HuH-7 (cell line): ENCODE measurements around the gene CLDN2.
"Not testable (repeated sequence)": the region's sequence is repeated elsewhere in the genome, so short reads cannot be mapped to it uniquely, and the experiment has no call there.

Source experiments
- DNase-seq: peaks from one replicate; pipeline ENCODE4 v3.0.0; 2011; ENCODE audit warnings: low spot score

CLDN2 gene, protein sequence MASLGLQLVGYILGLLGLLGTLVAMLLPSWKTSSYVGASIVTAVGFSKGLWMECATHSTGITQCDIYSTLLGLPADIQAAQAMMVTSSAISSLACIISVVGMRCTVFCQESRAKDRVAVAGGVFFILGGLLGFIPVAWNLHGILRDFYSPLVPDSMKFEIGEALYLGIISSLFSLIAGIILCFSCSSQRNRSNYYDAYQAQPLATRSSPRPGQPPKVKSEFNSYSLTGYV

GRCh38 chrX:106919932-106920452, at the start of gene CLDN2:
TSS of gene CLDN2 (plus strand) at chrX:106920402. CDS start at chrX:106928229, 7,827 bp downstream.
- DNase-seq: no peak

- DNase-seq: not testable (repeated sequence)
These were observed 47.4 kb upstream of the CLDN2 start for GRCh38 chrX:106872796-106873195.

DNA sequence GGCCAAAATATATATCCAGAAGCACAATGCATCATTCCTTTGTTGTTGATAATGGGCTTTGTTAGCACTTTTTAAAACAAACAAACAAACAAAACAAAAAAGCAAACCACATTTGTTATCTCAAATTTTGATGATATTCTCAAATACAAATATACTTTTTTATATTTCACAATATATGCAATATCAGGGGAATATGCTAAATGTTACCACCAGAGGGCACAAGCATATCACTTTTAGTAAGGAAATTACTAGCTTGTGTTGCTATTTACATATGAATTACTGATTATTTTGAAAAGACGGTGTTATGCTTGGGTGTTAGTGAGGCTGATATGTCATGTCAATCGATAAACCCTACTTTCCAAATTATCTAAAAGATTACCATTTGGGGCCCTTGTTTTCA, 46.1 kb upstream of the CLDN2 start:
- peak; percentile 5 for DNase-seq

- DNase-seq: no peak
These were observed 45.1 kb upstream of the CLDN2 start for GRCh38 chrX:106875151-106875550.

DNA sequence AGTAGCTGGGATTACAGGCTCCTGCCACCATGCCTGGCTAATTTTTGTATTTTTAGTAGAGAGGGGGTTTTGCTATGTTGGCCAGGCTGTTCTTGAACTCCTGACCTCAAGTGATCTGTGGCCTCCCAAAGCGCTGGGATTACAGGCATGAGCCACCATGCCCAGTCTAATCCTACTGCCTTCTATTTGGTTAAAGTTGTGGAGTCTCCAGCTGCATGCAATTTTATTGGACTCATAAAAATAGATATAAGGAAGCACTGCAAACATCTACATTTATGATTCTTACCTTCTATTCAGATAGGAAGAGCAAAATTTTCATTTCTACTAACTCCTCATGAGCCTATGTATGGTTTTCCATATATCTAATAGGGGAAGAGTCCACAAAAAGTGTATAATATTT, 30.7 kb upstream of the CLDN2 start:
- no peak for DNase-seq

- DNase-seq: no peak
These were observed 28.3 kb upstream of the CLDN2 start for GRCh38 chrX:106891762-106892460.

DNA sequence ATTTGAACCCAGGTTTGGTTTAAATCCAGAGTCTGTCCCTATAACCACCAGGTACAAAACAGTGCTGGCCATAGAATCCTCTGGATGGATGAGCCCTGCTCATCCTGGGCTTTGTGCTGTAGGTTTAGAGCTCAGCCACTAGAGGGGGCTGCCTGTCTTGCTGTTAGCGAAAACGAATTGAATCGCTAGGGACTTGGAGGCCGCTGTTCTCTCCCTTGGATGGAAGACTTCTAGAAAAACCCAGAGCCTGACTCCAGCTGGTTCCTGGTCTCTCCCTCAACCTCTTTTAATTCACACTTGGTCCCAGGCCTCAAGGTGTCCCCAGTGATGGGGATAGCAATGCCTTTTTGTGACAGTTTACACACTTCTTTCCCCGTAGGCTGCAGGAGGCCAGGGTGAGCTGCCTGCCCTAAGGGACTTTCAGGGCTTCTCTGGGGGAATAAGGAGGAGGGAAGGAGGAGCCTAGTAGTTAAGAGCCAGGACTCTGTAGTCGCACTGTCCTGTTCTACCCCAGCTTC, 25.8 kb upstream of the CLDN2 start:
- peak; percentile 36 for DNase-seq

- no peak for DNase-seq
These were observed 25.2 kb upstream of the CLDN2 start for GRCh38 chrX:106894978-106895452.

GRCh38 chrX:106897259-106897658, 22.9 kb upstream of the CLDN2 start:
- DNase-seq: no peak

GRCh38 chrX:106898462-106898861, 21.7 kb upstream of the CLDN2 start:
- DNase-seq: peak; percentile 49

DNA sequence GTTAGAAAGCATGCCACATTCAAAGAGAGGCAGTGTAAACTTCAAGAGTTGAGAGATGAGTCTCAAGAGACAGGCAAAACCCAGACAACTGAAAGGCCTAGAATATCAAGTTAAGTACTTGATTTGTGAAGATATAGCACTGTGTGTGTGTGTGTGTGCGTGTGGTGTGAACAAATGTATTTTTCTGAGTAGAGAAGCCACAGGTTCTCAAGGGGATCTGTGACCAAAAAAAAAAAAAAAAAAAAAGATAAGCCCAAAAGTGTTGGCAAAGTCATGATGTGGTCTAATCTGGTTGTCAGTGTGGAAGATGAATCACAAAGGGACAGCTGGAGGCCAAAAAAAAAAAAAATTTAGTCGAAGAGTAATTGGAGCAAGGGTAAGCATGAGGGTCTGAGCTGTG, 20.9 kb upstream of the CLDN2 start:
- no peak for DNase-seq

- DNase-seq: no peak
These were observed 20.4 kb upstream of the CLDN2 start for GRCh38 chrX:106899841-106900240.

DNA sequence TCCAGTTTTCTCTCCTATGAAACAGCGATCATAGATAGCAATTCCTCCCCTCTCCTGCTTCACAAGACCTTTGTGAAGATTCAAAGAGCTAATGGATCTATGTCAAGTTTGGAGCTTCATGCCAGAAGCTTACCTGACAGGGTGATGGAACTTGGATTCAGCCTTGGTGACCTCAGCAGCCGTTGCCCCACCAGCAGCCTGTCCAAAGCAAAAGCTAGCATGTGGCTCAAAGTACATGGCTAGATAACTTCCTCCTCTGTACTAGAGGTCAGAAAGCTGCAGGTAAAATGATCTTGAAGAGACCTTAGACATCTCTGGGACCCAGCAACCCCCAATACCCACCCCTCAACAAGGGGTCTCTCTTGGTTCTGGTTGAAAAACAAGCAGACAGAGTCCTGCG, 18.9 kb upstream of the CLDN2 start:
- no peak for DNase-seq

- DNase-seq: no peak
These were observed 18.4 kb upstream of the CLDN2 start for GRCh38 chrX:106901781-106902219.

GRCh38 chrX:106902684-106903083, 17.5 kb upstream of the CLDN2 start:
- DNase-seq: no peak

GRCh38 chrX:106903291-106903824, 16.8 kb upstream of the CLDN2 start, which contains the start of gene RIPPLY1:
TSS of gene RIPPLY1 (minus strand) at chrX:106903341. CDS start at chrX:106903287, 54 bp downstream.
- no peak for DNase-seq

GRCh38 chrX:106903856-106904528, 16.2 kb upstream of the CLDN2 start:
- no peak for DNase-seq

DNA sequence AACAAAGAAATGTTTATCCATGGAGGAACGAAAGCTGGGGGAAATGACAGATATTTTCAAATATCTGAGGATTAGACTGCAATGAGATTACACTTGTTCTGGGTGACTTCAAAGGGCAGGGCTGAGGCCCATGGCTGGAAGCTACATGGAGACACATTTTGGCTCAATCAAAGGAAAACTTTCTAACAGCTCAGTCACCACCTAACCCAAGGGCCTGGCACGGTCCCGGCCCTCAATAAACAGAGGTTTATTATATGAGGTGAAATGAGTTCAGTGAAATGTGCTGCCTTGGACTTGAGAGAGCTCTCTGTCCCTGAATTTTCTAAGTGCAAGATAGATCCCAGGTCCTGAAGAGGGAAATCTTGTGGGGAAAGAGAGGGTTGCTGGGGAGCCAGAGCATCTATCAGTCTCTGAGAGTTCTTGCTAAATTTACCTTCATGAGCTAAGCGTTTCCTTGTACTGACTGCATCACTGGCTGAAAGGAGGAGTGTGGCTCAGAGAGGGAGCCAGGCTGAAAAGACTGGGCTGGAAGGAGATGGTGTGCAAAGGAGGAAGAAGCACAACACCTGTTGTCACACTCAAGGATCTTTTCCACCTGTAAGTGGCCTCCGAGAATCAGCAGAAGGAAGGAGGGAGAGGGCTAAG, 15.0 kb upstream of the CLDN2 start:
- DNase-seq: no peak

DNA sequence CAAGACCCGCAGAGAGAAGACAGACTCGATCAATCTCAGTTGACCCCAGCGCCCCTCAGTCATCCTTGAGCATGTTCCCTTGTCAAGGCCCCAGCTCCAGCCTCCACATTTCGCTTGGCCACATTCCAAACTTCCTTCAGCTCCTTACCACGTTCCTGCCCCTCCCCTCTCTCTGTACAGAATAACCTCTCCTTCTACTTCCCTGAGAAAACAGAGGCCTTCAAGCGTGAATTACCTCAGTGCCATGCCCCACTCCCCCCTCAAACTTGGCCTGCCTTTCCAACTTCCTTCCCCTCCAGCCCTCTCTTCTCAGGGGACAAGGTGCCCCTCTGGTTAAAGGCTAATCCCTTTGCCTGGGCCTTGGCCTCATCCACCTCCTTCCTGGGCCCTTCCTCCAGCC, 13.8 kb upstream of the CLDN2 start:
- no peak for DNase-seq

DNA sequence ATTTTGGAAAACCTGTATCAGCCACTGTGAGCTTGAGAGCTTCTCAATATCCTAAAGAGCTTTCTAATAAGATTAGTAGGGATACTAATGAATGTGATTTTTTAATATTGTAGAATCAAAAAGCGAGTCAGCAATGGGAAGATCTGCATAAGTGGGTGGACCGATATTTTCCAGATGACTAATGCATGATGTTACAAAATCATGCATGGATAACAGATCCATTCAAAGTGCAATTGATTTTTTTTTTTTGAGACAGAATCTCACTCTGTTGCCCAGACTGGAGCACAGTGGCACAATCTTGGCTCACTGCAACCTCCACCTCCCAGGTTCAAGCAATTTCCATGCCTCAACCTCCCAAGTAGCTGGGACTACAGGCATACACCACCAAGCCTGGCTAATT, 7.3 kb upstream of the CLDN2 start:
- DNase-seq: no peak

DNA sequence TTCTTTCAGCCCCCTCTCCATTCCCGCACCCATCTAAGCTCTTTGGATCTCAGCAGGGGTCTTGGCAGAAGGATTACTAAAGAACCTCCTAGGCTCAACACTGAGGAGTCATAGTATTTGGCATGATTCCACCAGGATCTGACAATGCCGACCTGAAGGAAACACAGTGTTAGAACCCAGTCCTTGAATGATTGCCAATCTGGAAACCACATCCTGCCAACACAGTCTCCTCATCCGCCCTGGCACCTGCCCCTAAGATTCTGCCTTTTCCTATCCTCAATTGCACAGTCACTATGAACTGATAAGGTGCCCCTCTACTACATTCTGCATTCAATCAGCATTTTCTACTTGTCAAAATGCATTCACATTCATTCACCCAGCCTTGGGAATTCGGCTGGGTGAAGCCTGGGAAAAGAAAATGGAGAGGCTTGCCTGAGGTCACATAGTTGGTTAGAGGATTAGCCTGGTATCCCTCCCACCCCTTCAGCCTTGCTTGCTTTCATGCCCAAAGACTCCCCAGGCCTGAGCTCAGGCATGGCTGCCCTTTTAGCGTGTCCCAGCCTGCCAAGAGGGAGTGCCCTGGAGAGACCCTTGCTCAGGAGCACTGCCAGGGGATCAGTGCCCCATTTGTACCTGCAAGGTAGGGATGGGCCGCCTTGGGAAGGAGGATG, 2.2 kb upstream of the CLDN2 start:
- no peak for DNase-seq
